ENCODE data around the gene CRHR1.

DNA sequence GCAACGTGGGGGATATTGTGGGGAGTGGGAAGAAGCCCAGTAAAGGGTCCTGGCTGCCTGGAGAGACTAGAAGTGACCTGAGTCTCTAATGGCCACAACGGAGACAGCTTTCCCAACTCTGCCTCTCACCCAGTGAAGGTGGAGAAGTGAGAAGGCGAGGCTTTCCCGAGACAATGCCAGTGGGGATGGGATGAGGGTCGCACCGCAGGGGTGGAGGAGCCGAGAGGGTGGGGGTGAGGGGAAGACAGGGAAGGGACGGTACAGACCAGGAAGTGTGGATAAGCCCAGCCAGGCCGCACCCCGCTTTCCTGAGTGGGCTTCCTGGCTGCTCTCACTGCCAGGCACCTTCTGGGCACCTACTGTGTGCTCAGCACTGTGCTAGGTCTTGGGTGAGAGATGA lies 53.1 kb downstream of the CRHR1 start:
- TF ChIP-seq, protein P1, sequence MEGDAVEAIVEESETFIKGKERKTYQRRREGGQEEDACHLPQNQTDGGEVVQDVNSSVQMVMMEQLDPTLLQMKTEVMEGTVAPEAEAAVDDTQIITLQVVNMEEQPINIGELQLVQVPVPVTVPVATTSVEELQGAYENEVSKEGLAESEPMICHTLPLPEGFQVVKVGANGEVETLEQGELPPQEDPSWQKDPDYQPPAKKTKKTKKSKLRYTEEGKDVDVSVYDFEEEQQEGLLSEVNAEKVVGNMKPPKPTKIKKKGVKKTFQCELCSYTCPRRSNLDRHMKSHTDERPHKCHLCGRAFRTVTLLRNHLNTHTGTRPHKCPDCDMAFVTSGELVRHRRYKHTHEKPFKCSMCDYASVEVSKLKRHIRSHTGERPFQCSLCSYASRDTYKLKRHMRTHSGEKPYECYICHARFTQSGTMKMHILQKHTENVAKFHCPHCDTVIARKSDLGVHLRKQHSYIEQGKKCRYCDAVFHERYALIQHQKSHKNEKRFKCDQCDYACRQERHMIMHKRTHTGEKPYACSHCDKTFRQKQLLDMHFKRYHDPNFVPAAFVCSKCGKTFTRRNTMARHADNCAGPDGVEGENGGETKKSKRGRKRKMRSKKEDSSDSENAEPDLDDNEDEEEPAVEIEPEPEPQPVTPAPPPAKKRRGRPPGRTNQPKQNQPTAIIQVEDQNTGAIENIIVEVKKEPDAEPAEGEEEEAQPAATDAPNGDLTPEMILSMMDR (conservative IDR thresholded peaks at IDR 0.05): no peak
- TF ChIP-seq ZFX (IDR thresholded peaks at IDR 0.05): no peak

Data from C4-2B (cell line).